HCT116 (cell line): ENCODE results near the gene OTUD3. TPM values are rescaled to one million over a fixed set of nuclear protein-coding genes. Genes with fewer than 3 reads are reported as not detected.

ENCODE experiments used
- ATAC-seq: fragments of 200-7000 bp; cut with Tn5 transposase; 2 replicates; pipeline ENCODE4 v1.9.1; 2020; ENCODE audit warnings: mild to moderate bottlenecking, moderate library complexity
- BruUV-seq: library from RNA; stranded (reverse); fragments of 400-500 nt; replicated peaks from 2 replicates; lab custom pipeline; 2021; lab: Mats Ljungman, UMichigan
- CTCF ChIA-PET: fragments of 300-600 bp; sonication (Branson Sonifier 250); formaldehyde crosslinking; loops from one replicate; lab custom pipeline; 2021; ENCODE audit warnings: antibody characterized with exemption; lab: Charles Lee
- POLR2A ChIA-PET: fragments of 300-600, 350-600 bp; sonication (Branson Sonifier 250); formaldehyde crosslinking; loops from one replicate; lab custom pipeline; 2021; ENCODE audit warnings: antibody characterized with exemption; lab: Charles Lee
- RAD21 ChIA-PET, 2 experiments: fragments of 300-600 bp; sonication (Branson Sonifier 250); formaldehyde crosslinking; loops; one replicate each; lab custom pipeline; 2023; ENCODE audit warnings: low total read pairs in 2 of 2; ENCODE audit not compliant: uncharacterized antibody in 2 of 2, unreplicated experiment in 2 of 2, low non-redundant PET in 1 of 2; lab: Charles Lee
- DNase-seq: peaks from one replicate; pipeline ENCODE4 v3.0.0-alpha.2; 2010; ENCODE audit warnings: low read depth, low spot score
- H2AFZ ChIP-seq: fragments of 200-600 bp; shearing (Covaris generic), sonication (generic); 2 replicates; pipeline ENCODE4 v1.6.1; 2017; ENCODE audit warnings: low read depth, mixed run types, mixed read lengths, antibody characterized with exemption, low read length; ENCODE audit not compliant: poor library complexity, severe bottlenecking
- H3K27ac ChIP-seq: 2 replicates; pipeline ENCODE4 v1.5.1; 2012; ENCODE audit warnings: low read depth, low read length
- H3K27me3 ChIP-seq: fragments of 200-600 bp; sonication (generic); 2 replicates; pipeline ENCODE4 v1.6.1; 2016; ENCODE audit warnings: mixed run types, low read length, mixed read lengths; ENCODE audit not compliant: insufficient read depth
- H3K36me3 ChIP-seq, 2 experiments: fragments of 200-500 bp in 1 of 2; fragments of 200-600 bp in 1 of 2; sonication (Bioruptor generic) in 1 of 2; sonication (generic) in 1 of 2; 2 replicates each; pipeline versions ENCODE4 v1.5.1 to v1.6.1; 2014 to 2016; ENCODE audit warnings: low read length in 2 of 2, inconsistent platforms in 1 of 2, mixed read lengths in 1 of 2, mixed run types in 1 of 2; ENCODE audit not compliant: insufficient read depth in 2 of 2, control insufficient read depth in 1 of 2
- H3K4me1 ChIP-seq, 2 experiments: fragments of 200-600 bp in 1 of 2; sonication (generic) in 1 of 2; 2 replicates each; pipeline versions ENCODE4 v1.5.1 to v1.6.1; 2012 to 2017; ENCODE audit warnings: low read length in 2 of 2, inconsistent platforms in 1 of 2, mild to moderate bottlenecking in 1 of 2, mixed read lengths in 1 of 2, mixed run types in 1 of 2, moderate library complexity in 1 of 2; ENCODE audit not compliant: insufficient read depth in 2 of 2, control insufficient read depth in 1 of 2
- H3K4me2 ChIP-seq: fragments of 200-600 bp; sonication (generic); 2 replicates; pipeline ENCODE4 v1.6.1; 2017; ENCODE audit warnings: mixed run types, low read length, mixed read lengths
- H3K4me3 ChIP-seq, 2 experiments: fragments of 200-600 bp in 1 of 2; sonication (generic) in 1 of 2; replicated peaks in 1 of 2; 2 replicates each; pipeline ENCODE4 v1.5.1; 2011 to 2016; ENCODE audit warnings: low read length in 2 of 2, control low read depth in 1 of 2, low read depth in 1 of 2, mild to moderate bottlenecking in 1 of 2, mixed read lengths in 1 of 2, mixed run types in 1 of 2
- H3K79me2 ChIP-seq: fragments of 200-600 bp; sonication (generic); 2 replicates; pipeline ENCODE4 v1.6.1; 2017; ENCODE audit warnings: mild to moderate bottlenecking, mixed run types, low read length, moderate library complexity, mixed read lengths; ENCODE audit not compliant: insufficient read depth
- H3K9ac ChIP-seq: fragments of 200-600 bp; sonication (generic); 2 replicates; pipeline ENCODE4 v1.6.1; 2016; ENCODE audit warnings: low read length, mixed read lengths
- H3K9me2 ChIP-seq: fragments of 200-600 bp; sonication (generic), shearing (Covaris generic); 2 replicates; pipeline ENCODE4 v1.6.1; 2017; ENCODE audit warnings: mixed run types, mild to moderate bottlenecking, moderate library complexity; ENCODE audit not compliant: insufficient read depth
- H3K9me3 ChIP-seq, 2 experiments: fragments of 200-500 bp in 1 of 2; fragments of 200-600 bp in 1 of 2; sonication (Bioruptor generic) in 1 of 2; sonication (generic) in 1 of 2; 2 replicates each; pipeline ENCODE4 v1.6.1; 2014 to 2017; ENCODE audit warnings: low read length in 2 of 2, mixed read lengths in 2 of 2, inconsistent platforms in 1 of 2, low read depth in 1 of 2, mild to moderate bottlenecking in 1 of 2, mixed run types in 1 of 2, moderate library complexity in 1 of 2; ENCODE audit not compliant: control insufficient read depth in 1 of 2, insufficient read depth in 1 of 2
- H4K20me1 ChIP-seq: fragments of 200-600 bp; sonication (generic), shearing (Covaris generic); 2 replicates; pipeline ENCODE4 v1.6.1; 2017; ENCODE audit warnings: mixed run types, mild to moderate bottlenecking, moderate library complexity; ENCODE audit not compliant: insufficient read depth
- ATF3 ChIP-seq: IDR thresholded peaks from 2 replicates; pipeline ENCODE4 v1.6.1; 2012
- CEBPB ChIP-seq: IDR thresholded peaks from 2 replicates; pipeline ENCODE4 v1.6.1; 2012; ENCODE audit warnings: low read depth
- CTCF ChIP-seq, 3 experiments: fragments of 200-600 bp in 1 of 3; sonication (generic) in 1 of 3; IDR thresholded peaks in 2 of 3; conservative IDR thresholded peaks in 1 of 3; 2 replicates each; pipeline ENCODE4 v1.5.1; 2012 to 2017; ENCODE audit warnings: low read depth in 2 of 3, low read length in 2 of 3, antibody characterized with exemption in 1 of 3, borderline replicate concordance in 1 of 3, control low read depth in 1 of 3, mild to moderate bottlenecking in 1 of 3, mixed read lengths in 1 of 3, mixed run types in 1 of 3, moderate library complexity in 1 of 3; ENCODE audit not compliant: insufficient read depth in 1 of 3
- EGR1 ChIP-seq: IDR thresholded peaks from 2 replicates; pipeline ENCODE4 v1.6.1; 2012; ENCODE audit warnings: low read depth
- ELF1 ChIP-seq: IDR thresholded peaks from 2 replicates; pipeline ENCODE4 v1.6.1; 2012; ENCODE audit warnings: low read depth, borderline replicate concordance
- EZH2 ChIP-seq: fragments of 200-600 bp; sonication (generic); IDR thresholded peaks from 2 replicates; pipeline ENCODE4 v1.6.1; 2017; ENCODE audit warnings: antibody characterized with exemption, mixed run types
- EZH2phosphoT487 ChIP-seq: fragments of 200-600 bp; IDR thresholded peaks from 2 replicates; pipeline ENCODE4 v1.6.1; 2018; ENCODE audit warnings: antibody characterized with exemption, borderline replicate concordance
- FOSL1 ChIP-seq: IDR thresholded peaks from 2 replicates; pipeline ENCODE4 v1.6.1; 2012; ENCODE audit warnings: low read depth
- JUND ChIP-seq: IDR thresholded peaks from 2 replicates; pipeline ENCODE4 v1.6.1; 2012
- MAX ChIP-seq: IDR thresholded peaks from 2 replicates; pipeline ENCODE4 v1.6.1; 2012
- POLR2A ChIP-seq: IDR thresholded peaks from 2 replicates; pipeline ENCODE4 v1.7.0; 2011; ENCODE audit warnings: borderline replicate concordance; ENCODE audit not compliant: insufficient read depth, insufficient read length; ENCODE audit errors: extremely low read depth
- POLR2AphosphoS5 ChIP-seq: IDR thresholded peaks from 2 replicates; pipeline ENCODE4 v1.6.1; 2011; ENCODE audit warnings: mild to moderate bottlenecking, low read depth, low read length, moderate library complexity
- RAD21 ChIP-seq: IDR thresholded peaks from 2 replicates; pipeline ENCODE4 v1.6.1; 2012; ENCODE audit warnings: low read depth, mild to moderate bottlenecking
- SP1 ChIP-seq: IDR thresholded peaks from 2 replicates; pipeline ENCODE4 v1.6.1; 2012; ENCODE audit warnings: low read depth
- SRF ChIP-seq: IDR thresholded peaks from 2 replicates; pipeline ENCODE4 v1.6.1; 2012; ENCODE audit warnings: low read depth
- TCF7L2 ChIP-seq: IDR thresholded peaks from 2 replicates; pipeline ENCODE4 v1.7.0; 2011; ENCODE audit warnings: borderline replicate concordance, inconsistent platforms; ENCODE audit not compliant: insufficient read depth, insufficient read length; ENCODE audit errors: extremely low read depth
- YY1 ChIP-seq: IDR thresholded peaks from 2 replicates; pipeline ENCODE4 v1.6.1; 2011; ENCODE audit warnings: low read length, low read depth, moderate library complexity, mild to moderate bottlenecking; ENCODE audit not compliant: insufficient replicate concordance; ENCODE audit errors: extremely low read depth
- ZFX ChIP-seq: fragments of 450-650 bp; IDR thresholded peaks from 2 replicates; pipeline ENCODE4 v1.6.1; 2017
- ZNF274 ChIP-seq: fragments of 200-500 bp; sonication (Bioruptor generic); IDR thresholded peaks from 2 replicates; pipeline ENCODE4 v1.6.1; 2014; ENCODE audit warnings: mild to moderate bottlenecking, low read depth, low read length, inconsistent platforms
- intact Hi-C: fragments of 100-400 bp; cut with micrococcal nuclease; formaldehyde crosslinking; loops from 2 replicates; pipeline ENCODE4 v1.10.0; 2022
- total RNA-seq: library from RNA; stranded (reverse); gene quantifications from one replicate; pipeline ENCODE4 v1.2.1, GENCODE V29; 2021; ENCODE audit not compliant: unreplicated experiment

The OTUD3 gene
- total RNA-seq, 1 experiment from 2014 or later = 15.0 TPM

GRCh38 chr1:19835578-19835977 lies 46.6 kb upstream of the OTUD3 start (continued):
- TF ChIP-seq ATF3 = no peak
- no peak for TF ChIP-seq YY1
- TF ChIP-seq ELF1 = no peak
- TF ChIP-seq EZH2 = no peak
- no peak for TF ChIP-seq RAD21
- no peak for TF ChIP-seq EGR1
- no peak for TF ChIP-seq ZNF274
- TF ChIP-seq POLR2AphosphoS5 = no peak

- no TSS peak for BruUV-seq
Observed at GRCh38 chr1:19837866-19838265, 44.3 kb upstream of the OTUD3 start.

More at GRCh38 chr1:19837866-19838265, 44.3 kb upstream of the OTUD3 start:
- H3K27ac ChIP-seq = no peak overlapping the region
- ATAC-seq = no peak
- ChIA-PET CTCF (no interaction called here), POLR2A (no interaction called here), RAD21 (no interaction called here)
- H3K9ac ChIP-seq = no peak overlapping the region
- no peaks in the 10 kb centered on the region for H4K20me1 ChIP-seq
- no peaks in the 10 kb centered on the region for H3K9me2 ChIP-seq
- intact Hi-C loops = no loop called here
- TF ChIP-seq EZH2phosphoT487 (no peak), POLR2A (no peak), EZH2 (no peak), ZFX (no peak), EGR1 (no peak), ATF3 (no peak), CTCF (IDR thresholded peaks at IDR 0.05 in 2 of 3, conservative IDR thresholded peaks at IDR 0.05 in 1 of 3; ENCODE audit: borderline replicate concordance in 1 of 3, insufficient read depth in 1 of 3, low read depth in 2 of 3, low read length in 2 of 3) (no peak), FOSL1 (no peak), POLR2AphosphoS5 (no peak), JUND (no peak), ELF1 (no peak), RAD21 (no peak), TCF7L2 (no peak), CEBPB (no peak), YY1 (no peak), SP1 (no peak), MAX (no peak), SRF (no peak), ZNF274 (no peak)
- no peak overlapping the region for H3K4me2 ChIP-seq
- no peaks in the 10 kb centered on the region for H3K79me2 ChIP-seq
- DNase-seq = no peak
- no peaks in the 10 kb centered on the region for H3K27me3 ChIP-seq
- H3K4me1 ChIP-seq = peaks cover 0 to 3% of the 10 kb centered on the region in 2 experiments; a peak in 1 of 4 replicates
- H3K36me3 ChIP-seq = no peaks in the 10 kb centered on the region
- no peak overlapping the region for H2AFZ ChIP-seq
- H3K4me3 ChIP-seq = no peak overlapping the region
- no peaks in the 10 kb centered on the region for H3K9me3 ChIP-seq
